ENCODE data around the gene GBA3.

- TF ChIP-seq POLR2AphosphoS5 (IDR thresholded peaks at IDR 0.05; ENCODE audit: insufficient read depth, low read depth, low read length), result no peak
- TF ChIP-seq POLR2A (IDR thresholded peaks at IDR 0.05; ENCODE audit: low read depth, low read length), result no peak
- no peak for TF ChIP-seq EZH2 (IDR thresholded peaks at IDR 0.05; ENCODE audit: borderline replicate concordance, low read depth, low read length, severe bottlenecking)
- TF ChIP-seq, protein P1, sequence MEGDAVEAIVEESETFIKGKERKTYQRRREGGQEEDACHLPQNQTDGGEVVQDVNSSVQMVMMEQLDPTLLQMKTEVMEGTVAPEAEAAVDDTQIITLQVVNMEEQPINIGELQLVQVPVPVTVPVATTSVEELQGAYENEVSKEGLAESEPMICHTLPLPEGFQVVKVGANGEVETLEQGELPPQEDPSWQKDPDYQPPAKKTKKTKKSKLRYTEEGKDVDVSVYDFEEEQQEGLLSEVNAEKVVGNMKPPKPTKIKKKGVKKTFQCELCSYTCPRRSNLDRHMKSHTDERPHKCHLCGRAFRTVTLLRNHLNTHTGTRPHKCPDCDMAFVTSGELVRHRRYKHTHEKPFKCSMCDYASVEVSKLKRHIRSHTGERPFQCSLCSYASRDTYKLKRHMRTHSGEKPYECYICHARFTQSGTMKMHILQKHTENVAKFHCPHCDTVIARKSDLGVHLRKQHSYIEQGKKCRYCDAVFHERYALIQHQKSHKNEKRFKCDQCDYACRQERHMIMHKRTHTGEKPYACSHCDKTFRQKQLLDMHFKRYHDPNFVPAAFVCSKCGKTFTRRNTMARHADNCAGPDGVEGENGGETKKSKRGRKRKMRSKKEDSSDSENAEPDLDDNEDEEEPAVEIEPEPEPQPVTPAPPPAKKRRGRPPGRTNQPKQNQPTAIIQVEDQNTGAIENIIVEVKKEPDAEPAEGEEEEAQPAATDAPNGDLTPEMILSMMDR (IDR thresholded peaks at IDR 0.05; ENCODE audit: extremely low read depth in 1 of 2, insufficient read depth in 1 of 2, low read depth in 1 of 2, low read length in 2 of 2), result no peak
- TF ChIP-seq, protein P2, sequence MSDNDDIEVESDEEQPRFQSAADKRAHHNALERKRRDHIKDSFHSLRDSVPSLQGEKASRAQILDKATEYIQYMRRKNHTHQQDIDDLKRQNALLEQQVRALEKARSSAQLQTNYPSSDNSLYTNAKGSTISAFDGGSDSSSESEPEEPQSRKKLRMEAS (IDR thresholded peaks at IDR 0.05; ENCODE audit: insufficient read depth, insufficient read length), result no peak
- no peak for TF ChIP-seq JUN (IDR thresholded peaks at IDR 0.05; ENCODE audit: borderline replicate concordance, insufficient read depth, insufficient read length, low read depth)
- no peak for TF ChIP-seq MYC (IDR thresholded peaks at IDR 0.05; ENCODE audit: low read depth, low read length)
- TF ChIP-seq FOS (IDR thresholded peaks at IDR 0.05; ENCODE audit: borderline replicate concordance, insufficient read depth, low read length), result no peak
These were observed 61.4 kb downstream of the GBA3 start for GRCh38 chr4:22754116-22754515.

Data from endothelial cell of umbilical vein (primary cell).